Activated gamma-delta T cell (primary cell): ENCODE data around the gene PHETA2.
"Not testable (repeated sequence)": the region's sequence is repeated elsewhere in the genome, so short reads cannot be mapped to it uniquely, and the experiment has no call there.

ENCODE experiments used
- DNase-seq: peaks from one replicate; lab custom pipeline; 2025; lab: John Stamatoyannopoulos, UW

The PHETA2 gene

DNA sequence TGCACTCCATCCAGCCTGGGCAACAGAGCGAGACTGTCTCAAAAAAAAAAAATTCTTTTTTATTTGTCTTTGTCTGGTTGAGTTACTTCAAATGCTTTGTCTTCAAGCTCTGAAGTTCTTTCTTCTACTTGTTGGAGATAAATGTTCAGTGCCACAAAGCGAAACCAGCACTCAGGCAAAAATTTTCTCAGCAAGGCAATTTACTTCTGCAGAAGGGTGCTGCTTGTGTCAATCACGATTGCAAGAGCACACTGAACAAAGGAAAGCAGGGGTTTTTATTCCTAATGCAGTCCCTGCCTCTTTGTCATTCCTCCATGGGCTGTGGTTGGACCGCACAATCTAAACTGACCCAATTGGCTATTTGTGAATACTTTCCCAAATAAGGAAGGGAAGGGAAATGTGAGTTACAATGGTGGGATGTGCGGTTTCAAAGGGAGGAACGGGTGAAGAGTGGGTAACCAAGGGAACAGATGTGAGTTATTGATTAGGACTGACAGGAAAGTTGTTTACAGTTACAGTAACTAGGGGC lies 30.3 kb downstream of the PHETA2 start:
- not testable (repeated sequence) for DNase-seq

DNA sequence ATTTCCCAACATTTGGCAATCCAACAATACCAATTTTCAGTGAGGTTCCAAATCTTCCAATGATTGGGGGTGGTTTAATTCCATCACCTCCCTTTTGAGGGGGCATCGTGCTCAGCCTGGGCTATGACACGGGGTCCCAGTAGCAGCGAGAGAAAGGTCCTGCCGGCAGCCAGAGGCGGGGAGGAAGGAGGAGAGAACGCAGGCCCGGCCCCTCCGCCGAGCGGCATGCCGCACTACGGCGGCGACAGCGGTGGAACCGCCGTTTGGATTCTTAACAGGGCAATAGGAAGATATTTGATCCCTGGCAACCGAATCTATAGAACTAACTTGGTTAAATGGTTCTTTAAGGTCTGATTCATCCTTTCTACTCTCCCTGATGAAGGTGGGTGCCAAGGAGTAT lies 34.8 kb downstream of the PHETA2 start:
- no peak for DNase-seq

DNA sequence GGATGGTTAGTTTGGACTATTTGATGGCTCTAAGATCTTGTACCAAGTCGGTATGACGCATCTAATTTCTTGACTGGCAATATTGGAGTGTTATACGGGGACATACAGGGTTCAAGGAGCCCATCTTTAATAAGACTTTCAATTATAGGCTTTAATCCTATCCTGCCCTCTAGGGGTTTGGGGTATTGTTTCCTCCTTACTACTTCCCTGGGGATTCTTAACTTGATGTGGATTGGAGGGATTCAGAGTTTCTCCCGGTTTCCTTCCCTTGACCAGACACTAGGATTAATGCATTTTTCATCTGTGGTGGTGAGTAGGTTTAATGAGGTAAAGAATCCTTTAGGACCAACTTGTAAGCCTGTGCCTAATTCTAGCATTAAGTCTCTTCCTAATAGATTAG lies 37.8 kb downstream of the PHETA2 start:
- DNase-seq: no peak

DNA sequence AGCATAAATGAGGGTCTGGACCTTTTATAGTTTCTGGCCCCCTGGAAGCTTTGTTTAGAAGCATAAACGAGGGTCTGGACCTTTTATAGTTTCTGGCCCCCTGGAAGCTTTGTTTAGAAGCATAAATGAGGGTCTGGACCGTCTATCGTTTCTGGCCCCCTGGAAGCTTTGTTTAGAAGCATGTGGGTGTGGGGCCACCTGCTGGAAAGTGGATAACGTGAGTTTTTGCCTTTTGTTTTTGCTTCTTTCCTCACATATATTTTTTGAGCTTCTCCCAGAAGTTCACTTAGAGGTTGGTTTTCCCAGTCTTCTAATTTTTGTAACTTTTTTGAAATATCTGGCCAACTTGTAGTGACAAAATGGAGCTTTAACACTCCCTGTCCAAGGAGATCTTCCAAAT lies 38.7 kb downstream of the PHETA2 start:
- DNase-seq: not testable (repeated sequence)

DNA sequence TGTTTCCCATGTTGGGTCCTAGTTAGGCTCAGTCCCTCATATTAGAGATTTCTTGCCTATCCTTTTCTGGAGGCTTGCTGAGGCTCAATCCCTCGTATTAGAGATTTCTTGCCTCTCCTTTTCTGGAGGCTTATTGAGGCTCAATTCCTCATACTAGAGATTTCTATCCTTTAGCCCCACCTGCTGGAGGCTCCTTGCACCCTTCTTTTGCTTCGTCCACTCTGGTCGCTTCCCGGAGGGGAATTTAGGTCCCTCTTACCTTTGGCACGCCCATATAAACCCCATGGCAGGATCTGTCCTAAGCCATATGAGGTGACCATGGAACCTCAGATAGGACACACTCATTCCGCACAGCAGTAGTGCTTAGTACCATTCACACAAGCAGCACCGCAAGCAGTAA lies 40.7 kb downstream of the PHETA2 start:
- DNase-seq: no peak

DNA sequence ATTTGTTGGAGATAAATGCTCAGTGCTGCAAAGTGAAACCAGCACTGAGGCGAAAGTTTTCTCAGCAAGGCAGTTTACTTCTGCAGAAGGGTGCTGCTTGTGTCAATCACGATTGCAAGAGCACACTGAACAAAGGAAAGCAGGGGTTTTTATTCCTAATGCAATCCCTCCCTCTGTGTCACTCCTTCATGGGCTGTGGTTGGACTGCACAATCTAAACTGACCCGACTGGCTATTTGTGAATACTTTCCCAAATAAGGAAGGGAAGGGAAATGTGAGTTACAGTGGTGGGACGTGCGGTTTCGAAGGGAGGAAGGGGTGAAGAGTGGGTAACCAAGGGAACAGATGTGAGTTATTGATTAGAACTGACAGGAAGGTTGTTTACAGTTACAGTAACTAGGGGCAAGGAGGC lies 41.4 kb downstream of the PHETA2 start:
- not testable (repeated sequence) for DNase-seq

DNA sequence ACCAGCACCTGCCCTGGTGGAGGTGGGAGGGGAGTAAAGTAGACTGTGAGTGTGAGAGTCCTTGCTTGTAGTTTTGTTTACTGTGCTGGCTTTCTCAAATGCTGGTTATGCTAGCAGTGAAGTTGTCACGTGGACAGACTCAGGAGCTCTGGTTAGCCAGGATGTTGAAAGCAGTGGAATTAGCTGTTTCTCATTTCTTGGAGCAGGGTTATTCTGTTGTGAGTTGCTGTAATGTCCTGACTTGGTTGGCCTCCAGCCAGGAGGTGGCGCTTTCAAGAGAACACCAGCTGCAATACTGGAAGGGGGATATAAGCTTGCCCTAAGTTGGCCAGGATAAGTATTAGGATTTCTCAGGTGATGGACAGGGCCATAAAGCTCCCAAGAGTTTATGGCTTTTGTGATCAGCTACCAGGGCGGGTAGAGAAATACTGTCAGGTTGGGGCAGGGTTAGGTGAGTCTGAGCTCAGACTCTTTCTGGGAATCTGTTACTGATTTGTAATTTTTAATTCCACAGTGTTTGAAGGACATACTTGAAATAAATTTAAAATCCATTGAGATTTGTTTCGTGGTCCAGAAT lies 42.9 kb downstream of the PHETA2 start:
- DNase-seq: no peak

DNA sequence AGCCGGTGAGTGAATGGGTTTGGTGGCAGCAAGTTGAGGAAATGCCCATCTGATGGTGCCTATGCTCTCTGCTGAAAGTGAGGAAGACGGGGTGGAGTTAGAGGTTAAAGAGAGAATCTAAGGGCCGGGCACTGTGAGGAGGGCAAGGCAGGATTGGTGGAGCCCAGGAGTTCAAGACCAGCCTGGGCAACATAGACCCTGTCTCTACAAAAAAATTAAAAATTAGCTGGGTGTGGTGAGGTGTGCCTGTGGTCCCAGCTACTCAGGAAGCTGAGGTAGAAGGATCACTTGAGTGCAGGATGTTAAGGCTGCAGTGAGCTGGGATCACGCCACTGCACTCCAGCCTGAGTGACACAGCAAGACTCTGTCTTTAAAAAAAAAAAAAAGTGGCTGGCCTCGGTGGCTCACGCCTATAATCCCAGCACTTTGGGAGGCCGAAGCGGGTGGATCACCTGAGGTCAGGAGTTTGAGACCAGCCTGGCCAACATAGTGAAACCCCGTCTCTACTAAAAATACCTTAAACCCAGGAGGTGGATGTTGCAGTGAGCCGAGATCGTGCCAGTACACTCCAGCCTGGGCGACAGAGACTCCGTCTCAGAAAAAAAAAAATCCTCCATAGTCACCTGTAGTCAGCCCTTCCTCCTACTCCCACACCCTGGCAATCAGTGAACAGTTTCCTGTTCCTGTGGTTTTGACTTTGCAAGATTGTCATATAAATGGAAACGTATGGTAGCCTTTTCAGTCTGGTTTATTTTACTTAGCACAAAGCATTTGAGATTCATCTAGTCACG lies 46.4 kb downstream of the PHETA2 start:
- DNase-seq: not testable (repeated sequence)

DNA sequence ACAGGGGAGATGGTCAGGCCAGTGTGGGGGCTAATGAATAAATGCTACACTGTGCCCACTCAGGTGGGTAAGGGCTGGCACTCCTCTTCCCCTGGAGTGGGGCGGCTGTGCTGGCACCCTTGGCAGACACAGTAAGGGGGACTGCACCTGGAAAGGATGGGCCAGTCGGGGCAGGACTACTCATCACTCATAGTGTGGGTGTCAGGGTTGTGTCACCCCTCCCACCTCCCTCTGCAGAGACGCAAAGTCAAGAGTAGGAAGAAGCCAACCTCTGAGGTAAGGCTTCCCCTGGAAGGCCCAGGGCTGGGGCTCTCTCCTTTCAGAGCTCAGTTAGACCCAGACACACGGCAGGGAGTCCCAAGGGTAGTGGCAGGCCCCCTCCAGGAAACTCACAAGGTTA lies 49.5 kb downstream of the PHETA2 start:
- not testable (repeated sequence) for DNase-seq

DNA sequence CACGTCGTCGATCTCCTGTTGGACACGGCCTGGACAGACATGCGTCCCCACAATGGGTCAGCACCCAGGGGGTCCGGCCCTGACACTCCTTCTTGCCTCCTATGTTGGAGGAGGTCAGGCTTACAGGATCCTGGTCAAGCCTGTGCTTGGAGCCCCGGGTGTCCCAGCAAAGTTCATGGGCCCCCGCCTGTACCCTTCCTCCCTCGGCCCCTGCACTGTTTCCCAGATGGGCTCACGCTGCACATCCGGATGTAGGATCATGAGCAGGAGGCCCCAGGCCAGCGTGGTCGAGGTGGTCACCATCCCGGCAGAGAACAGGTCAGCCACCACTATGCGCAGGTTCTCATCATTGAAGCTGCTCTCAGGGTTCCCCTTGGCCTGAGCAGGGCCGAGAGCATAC lies 53.6 kb downstream of the PHETA2 start:
- DNase-seq: no peak

DNA sequence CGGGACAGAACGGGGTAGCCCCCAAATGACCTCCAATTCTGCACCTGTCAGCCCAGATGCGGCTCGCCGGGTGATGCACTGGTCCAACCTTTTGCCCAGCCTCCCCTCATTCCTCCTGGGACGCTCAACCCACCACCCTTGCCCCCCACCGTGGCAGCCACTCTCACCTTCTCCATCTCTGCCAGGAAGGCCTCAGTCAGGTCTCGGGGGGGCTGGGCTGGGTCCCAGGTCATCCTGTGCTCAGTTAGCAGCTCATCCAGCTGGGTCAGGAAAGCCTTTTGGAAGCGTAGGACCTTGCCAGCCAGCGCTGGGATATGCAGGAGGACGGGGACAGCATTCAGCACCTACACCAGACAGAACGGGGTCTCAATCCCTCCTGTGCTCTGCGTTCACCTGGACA lies 54.0 kb downstream of the PHETA2 start:
- DNase-seq: not testable (repeated sequence)
